ENCODE measurements around the gene CYP27C1.

The CYP27C1 gene

GRCh38 chr2:127143841-127144782, 76.0 kb downstream of the CYP27C1 start:
- no peak overlapping the region for H3K4me3 ChIP-seq (ENCODE audit: low read depth, low read length)
- no peak for TF ChIP-seq CTCF (IDR thresholded peaks at IDR 0.05; ENCODE audit: low read depth, low read length)

DNA sequence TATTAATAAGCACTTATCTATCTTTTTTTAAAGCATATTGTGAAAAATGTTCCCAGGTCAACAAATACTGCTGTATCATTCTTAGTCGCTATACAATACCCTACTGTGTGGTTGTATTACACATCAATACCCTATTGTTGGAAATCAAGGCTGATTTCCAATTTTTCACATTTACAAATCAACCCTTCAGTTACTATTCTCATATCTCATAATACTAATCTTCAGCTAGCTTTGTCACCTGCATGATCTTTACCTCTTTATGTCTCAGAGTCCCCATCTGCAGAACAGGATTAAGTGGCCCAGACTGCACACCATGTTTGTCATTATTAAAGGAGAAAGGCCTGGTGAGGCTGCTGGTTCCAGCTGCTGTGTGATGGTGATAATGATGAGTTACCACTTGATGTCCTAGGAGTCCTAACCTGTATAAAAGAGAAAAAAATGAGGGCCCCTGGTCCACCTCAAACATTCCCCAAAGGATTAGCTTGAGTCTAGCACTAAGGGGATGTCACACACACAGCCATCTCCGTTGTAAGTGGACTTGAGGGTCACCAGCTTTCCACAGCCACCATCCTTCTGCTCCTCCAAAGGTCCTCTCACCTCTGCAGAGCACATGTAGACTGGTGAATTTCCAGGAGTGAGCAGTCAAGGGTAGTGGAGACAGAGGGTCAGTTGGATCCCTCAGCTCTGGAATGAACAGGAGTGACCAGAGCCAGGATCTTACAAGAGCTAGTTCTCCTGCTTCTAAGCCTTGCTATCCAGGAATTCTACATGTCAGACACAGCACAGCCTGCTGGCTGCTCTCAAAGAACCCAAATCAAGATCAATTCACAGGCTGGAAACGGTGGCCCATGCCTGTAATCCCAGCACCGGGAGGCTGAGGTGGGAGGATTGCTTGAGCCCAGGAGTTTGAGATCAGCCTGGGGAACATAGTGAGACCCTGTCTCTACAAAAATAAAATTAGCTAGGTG, 77.2 kb downstream of the CYP27C1 start:
- H3K4me3 ChIP-seq (ENCODE audit: low read depth, low read length) = no peak overlapping the region
- no peak for TF ChIP-seq CTCF (IDR thresholded peaks at IDR 0.05; ENCODE audit: low read depth, low read length)

- H3K4me3 ChIP-seq (ENCODE audit: low read depth, low read length) = no peak overlapping the region
- TF ChIP-seq CTCF (IDR thresholded peaks at IDR 0.05; ENCODE audit: low read depth, low read length) = no peak
Measured at GRCh38 chr2:127140538-127140937, 79.6 kb downstream of the CYP27C1 start.

GRCh38 chr2:127139766-127140165, 80.3 kb downstream of the CYP27C1 start:
- no peak overlapping the region for H3K4me3 ChIP-seq (ENCODE audit: low read depth, low read length)
- no peak for TF ChIP-seq CTCF (IDR thresholded peaks at IDR 0.05; ENCODE audit: low read depth, low read length)

DNA sequence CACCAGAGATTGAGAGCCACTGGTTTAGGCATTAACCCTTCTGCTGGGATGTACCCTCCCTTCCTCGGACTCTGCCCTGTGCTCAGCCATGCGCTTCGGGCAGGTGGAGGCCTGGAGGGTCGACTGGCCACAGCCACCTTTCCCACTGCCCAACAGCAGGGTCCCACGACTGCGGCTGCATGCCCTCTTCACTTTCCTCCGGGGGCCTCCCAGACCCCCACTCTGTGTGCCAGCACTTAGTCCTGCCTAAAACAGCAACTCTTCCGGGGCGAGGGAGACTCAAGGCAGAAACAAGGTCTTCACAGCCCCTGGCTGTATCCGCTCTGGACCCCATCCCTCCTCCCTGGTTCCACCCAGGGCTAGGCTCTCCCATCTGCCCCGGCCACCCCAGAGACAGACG, 81.8 kb downstream of the CYP27C1 start:
- H3K4me3 ChIP-seq (ENCODE audit: low read depth, low read length) = no peak overlapping the region
- no peak for TF ChIP-seq CTCF (IDR thresholded peaks at IDR 0.05; ENCODE audit: low read depth, low read length)

DNA sequence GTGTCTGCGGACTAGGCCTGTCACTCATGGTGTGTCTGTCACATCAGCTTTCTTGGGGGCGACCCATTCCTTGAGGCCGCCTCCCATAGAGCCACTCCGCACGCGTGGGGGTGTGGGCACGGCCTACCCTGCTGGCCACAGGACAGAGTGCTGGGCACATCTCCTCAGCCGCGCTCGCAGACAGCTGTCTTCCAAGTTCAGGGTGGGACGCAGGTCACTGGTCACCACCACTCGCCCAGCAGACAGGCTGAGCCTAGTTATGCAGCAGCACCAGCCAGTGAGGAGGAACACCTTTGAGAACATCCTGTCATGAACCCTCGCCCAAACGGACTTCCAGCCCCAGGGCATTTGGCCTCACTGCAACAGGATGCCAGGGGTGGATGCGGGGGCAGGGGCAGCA, 82.4 kb downstream of the CYP27C1 start:
- no peak overlapping the region for H3K4me3 ChIP-seq (ENCODE audit: low read depth, low read length)
- no peak for TF ChIP-seq CTCF (IDR thresholded peaks at IDR 0.05; ENCODE audit: low read depth, low read length)

All from WI38 (cell line).